GM12801 (cell line): ENCODE data around the gene CAPN12.

Source experiments
- CTCF ChIP-seq: IDR thresholded peaks from one replicate; pipeline ENCODE4 v1.5.1; 2011; ENCODE audit warnings: control low read depth; ENCODE audit not compliant: insufficient read length; ENCODE audit errors: extremely low read depth

Gene CAPN12

DNA sequence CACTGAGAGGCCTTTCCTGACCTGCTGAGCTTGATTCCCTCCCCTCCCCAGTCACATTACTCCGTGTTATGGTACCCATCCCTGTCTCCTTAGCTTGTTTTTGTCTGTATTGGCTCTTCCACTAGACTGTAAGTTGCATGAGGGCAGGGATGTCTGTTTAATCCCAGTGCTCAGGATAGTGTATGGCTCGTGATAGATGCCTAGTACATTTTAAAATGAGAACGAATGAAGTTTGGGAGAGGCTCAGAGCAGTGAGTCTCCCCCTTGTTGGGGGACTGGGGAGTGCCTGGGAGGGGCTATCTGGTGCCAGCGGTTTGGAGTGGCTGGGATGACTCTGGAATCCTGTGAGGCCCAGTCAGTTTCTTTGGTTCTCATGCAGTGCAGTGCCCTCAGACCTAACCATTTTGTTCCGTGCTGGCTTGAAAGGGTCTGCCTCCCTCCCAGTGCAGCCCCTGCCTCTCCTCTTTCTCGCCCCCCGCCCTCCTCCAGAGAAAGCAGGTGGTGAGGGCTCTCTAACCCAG lies 61.3 kb downstream of the CAPN12 start:
- no peak for TF ChIP-seq CTCF

GRCh38 chr19:38682195-38682867 lies 61.9 kb downstream of the CAPN12 start:
- TF ChIP-seq CTCF: no peak
